Measurements from ENCODE around the gene INIP.

The INIP gene

DNA sequence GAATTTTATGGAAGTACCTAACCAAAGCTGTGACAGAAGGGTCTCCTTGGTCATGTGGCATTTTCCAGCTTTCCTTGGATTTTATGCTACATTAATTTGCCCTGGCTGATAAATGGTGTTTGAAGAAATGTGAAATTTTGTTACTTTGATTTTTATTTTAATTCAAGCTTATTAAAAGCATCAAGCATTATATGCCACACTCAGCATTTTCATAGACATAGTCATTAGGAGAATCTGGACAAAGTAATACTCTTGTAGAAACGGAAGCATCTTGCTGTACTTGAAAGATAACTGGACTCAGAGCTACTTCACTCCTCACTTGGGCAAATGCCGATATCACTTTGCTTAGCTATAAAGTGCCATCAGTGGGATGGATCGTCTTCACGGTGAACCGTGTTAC, 54.2 kb downstream of the INIP start:
- H3K9ac ChIP-seq (ENCODE audit: low read length), result no peak overlapping the region
- no peaks in the 10 kb centered on the region for H4K20me1 ChIP-seq (ENCODE audit: insufficient read depth, low read length)
- H2AFZ ChIP-seq (ENCODE audit: low read depth, low read length), result no peak overlapping the region
- H3K4me2 ChIP-seq (ENCODE audit: low read length), result no peak overlapping the region
- H3K4me3 ChIP-seq (ENCODE audit: low read length), result no peak overlapping the region
- no peaks in the 10 kb centered on the region for H3K79me2 ChIP-seq (ENCODE audit: low read length)
- no peak overlapping the region for H3K27ac ChIP-seq (ENCODE audit: low read length)
- no peaks in the 10 kb centered on the region for H3K4me1 ChIP-seq (ENCODE audit: low read length)
- no peaks in the 10 kb centered on the region for H3K27me3 ChIP-seq (ENCODE audit: low read depth, low read length)
- H3K36me3 ChIP-seq (replicated peaks; ENCODE audit: low read depth, low read length), result no peaks in the 10 kb centered on the region
- no peak for TF ChIP-seq EZH2phosphoT487 (IDR thresholded peaks at IDR 0.05; ENCODE audit: low read depth)
- TF ChIP-seq, protein P1, sequence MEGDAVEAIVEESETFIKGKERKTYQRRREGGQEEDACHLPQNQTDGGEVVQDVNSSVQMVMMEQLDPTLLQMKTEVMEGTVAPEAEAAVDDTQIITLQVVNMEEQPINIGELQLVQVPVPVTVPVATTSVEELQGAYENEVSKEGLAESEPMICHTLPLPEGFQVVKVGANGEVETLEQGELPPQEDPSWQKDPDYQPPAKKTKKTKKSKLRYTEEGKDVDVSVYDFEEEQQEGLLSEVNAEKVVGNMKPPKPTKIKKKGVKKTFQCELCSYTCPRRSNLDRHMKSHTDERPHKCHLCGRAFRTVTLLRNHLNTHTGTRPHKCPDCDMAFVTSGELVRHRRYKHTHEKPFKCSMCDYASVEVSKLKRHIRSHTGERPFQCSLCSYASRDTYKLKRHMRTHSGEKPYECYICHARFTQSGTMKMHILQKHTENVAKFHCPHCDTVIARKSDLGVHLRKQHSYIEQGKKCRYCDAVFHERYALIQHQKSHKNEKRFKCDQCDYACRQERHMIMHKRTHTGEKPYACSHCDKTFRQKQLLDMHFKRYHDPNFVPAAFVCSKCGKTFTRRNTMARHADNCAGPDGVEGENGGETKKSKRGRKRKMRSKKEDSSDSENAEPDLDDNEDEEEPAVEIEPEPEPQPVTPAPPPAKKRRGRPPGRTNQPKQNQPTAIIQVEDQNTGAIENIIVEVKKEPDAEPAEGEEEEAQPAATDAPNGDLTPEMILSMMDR (IDR thresholded peaks at IDR 0.05; ENCODE audit: low read depth, low read length), result no peak
- no peaks in the 10 kb centered on the region for H3K9me3 ChIP-seq (ENCODE audit: insufficient read depth, low read length)

DNA sequence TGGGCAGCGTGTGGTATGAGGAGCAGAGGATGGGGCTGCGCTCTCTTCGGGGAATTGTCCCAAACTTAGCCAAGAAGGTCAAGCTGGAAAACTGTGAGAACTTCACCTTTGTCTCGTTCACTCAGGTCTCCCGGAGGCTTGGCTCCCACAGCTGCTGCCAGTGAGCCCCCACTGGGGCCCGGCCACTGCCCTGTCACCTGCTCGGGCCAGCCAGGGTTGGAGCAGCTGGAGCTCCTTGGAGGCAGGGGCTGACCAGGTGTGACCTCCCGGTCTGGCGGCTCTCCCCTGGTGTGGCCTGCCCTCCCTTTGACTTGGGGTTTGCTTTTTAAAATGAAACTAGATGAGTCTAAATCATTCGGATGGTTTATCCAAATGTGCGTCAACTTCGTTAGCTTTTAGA, 58.0 kb downstream of the INIP start:
- Histone ChIP-seq H3K27me3 (ENCODE audit: low read depth, low read length) (no peaks in the 10 kb centered on the region), H3K36me3 (replicated peaks; ENCODE audit: low read depth, low read length) (no peaks in the 10 kb centered on the region), H2AFZ (ENCODE audit: low read depth, low read length) (no peak overlapping the region), H3K4me1 (ENCODE audit: low read length) (no peaks in the 10 kb centered on the region), H3K4me3 (ENCODE audit: low read length) (no peak overlapping the region), H3K9me3 (ENCODE audit: insufficient read depth, low read length) (no peaks in the 10 kb centered on the region), H3K9ac (ENCODE audit: low read length) (no peak overlapping the region), H4K20me1 (ENCODE audit: insufficient read depth, low read length) (no peaks in the 10 kb centered on the region), H3K79me2 (ENCODE audit: low read length) (no peaks in the 10 kb centered on the region), H3K27ac (ENCODE audit: low read length) (no peak overlapping the region), H3K4me2 (ENCODE audit: low read length) (no peak overlapping the region)
- no peak for TF ChIP-seq EZH2phosphoT487 (IDR thresholded peaks at IDR 0.05; ENCODE audit: low read depth)
- TF ChIP-seq, protein P1 (IDR thresholded peaks at IDR 0.05; ENCODE audit: low read depth, low read length), result no peak

DNA sequence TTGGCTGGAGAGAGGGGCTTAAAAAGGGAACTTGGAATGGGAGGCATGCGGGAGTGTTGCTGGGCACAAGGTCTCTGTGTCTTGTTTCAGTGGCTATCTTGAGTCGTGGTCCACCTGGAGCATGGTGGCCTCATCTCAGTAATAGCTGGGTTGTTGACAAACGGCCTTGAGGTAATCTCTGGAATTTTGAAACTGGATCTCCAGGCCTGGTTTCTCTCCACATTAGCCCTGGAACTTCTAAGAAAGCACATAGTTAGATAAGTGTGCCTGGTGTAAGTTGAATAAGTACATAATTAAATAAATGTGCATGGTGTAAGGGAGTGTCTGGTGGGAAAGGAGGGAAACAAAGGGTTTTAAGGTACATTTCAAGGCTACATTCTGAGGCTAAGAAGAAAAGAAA, 62.2 kb downstream of the INIP start:
- Histone ChIP-seq H3K9me3 (ENCODE audit: insufficient read depth, low read length) (no peaks in the 10 kb centered on the region), H3K27ac (ENCODE audit: low read length) (no peak overlapping the region), H3K4me3 (ENCODE audit: low read length) (no peak overlapping the region), H4K20me1 (ENCODE audit: insufficient read depth, low read length) (no peaks in the 10 kb centered on the region), H3K9ac (ENCODE audit: low read length) (no peak overlapping the region), H3K79me2 (ENCODE audit: low read length) (no peaks in the 10 kb centered on the region), H3K4me1 (ENCODE audit: low read length) (no peaks in the 10 kb centered on the region), H3K4me2 (ENCODE audit: low read length) (no peak overlapping the region), H2AFZ (ENCODE audit: low read depth, low read length) (no peak overlapping the region), H3K36me3 (replicated peaks; ENCODE audit: low read depth, low read length) (no peaks in the 10 kb centered on the region), H3K27me3 (ENCODE audit: low read depth, low read length) (no peaks in the 10 kb centered on the region)
- no peak for TF ChIP-seq EZH2phosphoT487 (IDR thresholded peaks at IDR 0.05; ENCODE audit: low read depth)
- TF ChIP-seq, protein P1 (IDR thresholded peaks at IDR 0.05; ENCODE audit: low read depth, low read length), result no peak

DNA sequence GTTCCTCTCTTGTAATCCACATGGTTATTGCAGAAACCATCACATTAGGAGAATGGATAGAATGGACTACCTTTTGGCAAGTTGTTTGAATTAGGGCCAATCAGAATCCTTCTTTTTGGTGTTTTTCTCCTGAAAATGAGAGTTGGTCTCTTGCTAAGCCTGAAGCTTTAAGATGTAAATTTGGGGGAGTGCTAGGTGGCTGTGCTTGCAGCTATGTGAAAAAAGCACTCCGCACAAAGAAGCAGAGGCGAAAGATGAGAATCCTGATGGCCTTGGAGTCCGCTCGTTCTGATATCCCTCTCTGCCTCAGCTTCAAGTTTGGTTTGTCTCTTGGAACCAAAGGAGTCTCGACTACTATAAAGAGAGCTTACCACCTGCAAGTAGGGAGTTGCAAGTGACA, 63.6 kb downstream of the INIP start:
- no peak overlapping the region for H2AFZ ChIP-seq (ENCODE audit: low read depth, low read length)
- no peaks in the 10 kb centered on the region for H3K4me1 ChIP-seq (ENCODE audit: low read length)
- H3K36me3 ChIP-seq (replicated peaks; ENCODE audit: low read depth, low read length), result no peaks in the 10 kb centered on the region
- no peak for TF ChIP-seq EZH2phosphoT487 (IDR thresholded peaks at IDR 0.05; ENCODE audit: low read depth)
- TF ChIP-seq, protein P1 (IDR thresholded peaks at IDR 0.05; ENCODE audit: low read depth, low read length), result no peak
- no peak overlapping the region for H3K4me3 ChIP-seq (ENCODE audit: low read length)
- H3K9me3 ChIP-seq (ENCODE audit: insufficient read depth, low read length), result no peaks in the 10 kb centered on the region
- H4K20me1 ChIP-seq (ENCODE audit: insufficient read depth, low read length), result no peaks in the 10 kb centered on the region
- no peak overlapping the region for H3K4me2 ChIP-seq (ENCODE audit: low read length)
- no peaks in the 10 kb centered on the region for H3K27me3 ChIP-seq (ENCODE audit: low read depth, low read length)
- H3K79me2 ChIP-seq (ENCODE audit: low read length), result no peaks in the 10 kb centered on the region
- no peak overlapping the region for H3K9ac ChIP-seq (ENCODE audit: low read length)
- no peak overlapping the region for H3K27ac ChIP-seq (ENCODE audit: low read length)

Data from OCI-LY3 (cell line).